PC-9 (cell line): ENCODE measurements around the gene FBXL13. TPM values are rescaled to one million over a fixed set of nuclear protein-coding genes. Genes with fewer than 3 reads are reported as not detected.
"Not testable (repeated sequence)": the region's sequence is repeated elsewhere in the genome, so short reads cannot be mapped to it uniquely, and the experiment has no call there.

Experiments
- BruUV-seq: library from RNA; stranded (reverse); fragments of 400-500 nt; replicated peaks from 2 replicates; lab custom pipeline; 2021; lab: Mats Ljungman, UMichigan
- CTCF ChIA-PET: fragments of 300-600 bp; sonication (Branson Sonifier 250); formaldehyde crosslinking; loops from one replicate; lab custom pipeline; 2022; ENCODE audit warnings: antibody characterized with exemption; lab: Charles Lee
- POLR2A ChIA-PET: fragments of 300-600 bp; sonication (Branson Sonifier 250); formaldehyde crosslinking; loops from one replicate; lab custom pipeline; 2022; ENCODE audit warnings: antibody characterized with exemption; ENCODE audit not compliant: unreplicated experiment; lab: Charles Lee
- DNase-seq, 2 experiments: peaks; one replicate each; pipeline versions ENCODE4 v3.0.0 to v3.0.0-alpha.2; 2015 to 2022; ENCODE audit warnings: mixed read lengths in 1 of 2
- H2AFZ ChIP-seq: fragments of 200-600 bp; sonication (generic); 2 replicates; pipeline ENCODE4 v1.8.1; 2017; ENCODE audit warnings: antibody characterized with exemption
- H3F3A ChIP-seq: fragments of 200-600 bp; sonication (generic); 2 replicates; pipeline ENCODE4 v1.8.1; 2017; ENCODE audit warnings: antibody characterized with exemption, mild to moderate bottlenecking, low read depth; ENCODE audit not compliant: insufficient read depth
- H3K27ac ChIP-seq: fragments of 200-600 bp; sonication (generic); 2 replicates; pipeline ENCODE4 v1.6.1; 2016; ENCODE audit warnings: mixed run types
- H3K27me3 ChIP-seq: fragments of 200-600 bp; sonication (generic); 2 replicates; pipeline ENCODE4 v1.6.1; 2016; ENCODE audit warnings: low read depth, mixed run types; ENCODE audit not compliant: insufficient read depth
- H3K36me3 ChIP-seq: fragments of 200-600 bp; sonication (generic); 2 replicates; pipeline ENCODE4 v1.6.1; 2016; ENCODE audit warnings: low read depth, mixed run types
- H3K4me1 ChIP-seq: fragments of 200-600 bp; sonication (generic); replicated peaks from 2 replicates; pipeline ENCODE4 v1.6.1; 2016; ENCODE audit warnings: mixed run types; ENCODE audit not compliant: insufficient read depth
- H3K4me2 ChIP-seq: fragments of 200-600 bp; sonication (generic); 2 replicates; pipeline ENCODE4 v1.6.1; 2017; ENCODE audit warnings: mixed run types
- H3K4me3 ChIP-seq: fragments of 200-600 bp; sonication (generic); 2 replicates; pipeline ENCODE4 v1.6.1; 2016; ENCODE audit warnings: mixed run types
- H3K79me2 ChIP-seq: fragments of 200-600 bp; sonication (generic); 2 replicates; pipeline ENCODE4 v1.6.1; 2017; ENCODE audit warnings: low read depth, mixed run types
- H3K9me2 ChIP-seq: fragments of 200-600 bp; sonication (generic); 2 replicates; pipeline ENCODE4 v1.8.1; 2017; ENCODE audit warnings: mild to moderate bottlenecking; ENCODE audit not compliant: insufficient read depth
- H3K9me3 ChIP-seq: fragments of 200-600 bp; sonication (generic); 2 replicates; pipeline ENCODE4 v1.8.1; 2016; ENCODE audit warnings: low read depth; ENCODE audit not compliant: insufficient read depth
- H4K20me1 ChIP-seq: fragments of 200-600 bp; sonication (generic); 2 replicates; pipeline ENCODE4 v1.8.1; 2017; ENCODE audit not compliant: insufficient read depth
- EZH2 ChIP-seq: fragments of 200-600 bp; sonication (generic); IDR thresholded peaks from 2 replicates; pipeline ENCODE4 v1.8.0; 2017; ENCODE audit warnings: antibody characterized with exemption, low read depth
- intact Hi-C: fragments of 100-400 bp; cut with micrococcal nuclease; formaldehyde crosslinking; loops from one replicate; pipeline ENCODE4 v1.10.0; 2022; ENCODE audit not compliant: unreplicated experiment
- total RNA-seq: library from RNA; stranded (reverse); gene quantifications from 2 replicates; pipeline ENCODE4 v1.2.3, GENCODE V29; 2021
- TF ChIP-seq, protein P1 (sequence below): fragments of 200-600 bp; sonication (generic); conservative IDR thresholded peaks from 2 replicates; pipeline ENCODE4 v1.6.1; 2017; ENCODE audit warnings: mixed run types, antibody characterized with exemption, mild to moderate bottlenecking, moderate library complexity

Gene FBXL13
- total RNA-seq, 1 experiment from 2014 or later, result 19.4 TPM

DNA sequence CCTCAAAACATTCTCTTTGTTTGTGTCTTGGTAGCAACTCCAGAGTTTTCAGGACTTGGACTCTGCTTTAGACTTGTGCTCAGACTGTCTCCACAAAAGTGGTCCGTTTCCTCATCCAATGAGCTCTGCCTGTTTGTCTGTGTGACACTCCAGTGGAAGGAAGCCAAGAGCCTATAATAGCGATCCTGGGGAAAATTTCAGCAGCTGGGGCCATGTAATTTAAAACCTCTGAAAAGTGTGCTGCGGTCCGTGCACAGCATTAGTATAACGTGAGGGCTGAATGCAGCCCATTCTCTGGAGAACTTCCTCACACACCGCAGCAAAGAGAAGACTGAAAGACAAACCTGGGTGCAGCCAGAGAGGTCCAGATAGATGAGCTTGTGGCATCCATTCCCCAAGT, 161.9 kb downstream of the FBXL13 start, which contains the start of gene LRRC17:
Gene LRRC17, plus strand, starts transcription at position 259 of the 400 bp plus-strand sequence. CDS start 20,914 bp downstream, outside the sequence.
- intact Hi-C loops, result no loop called here
- BruUV-seq, result no TSS peak
- Histone ChIP-seq H3K9me2 (no peaks in the 10 kb centered on the region), H3K27me3 (no peaks in the 10 kb centered on the region), H3F3A (no peaks in the 10 kb centered on the region), H4K20me1 (no peaks in the 10 kb centered on the region), H3K4me1 (peaks cover 7% of the 10 kb centered on the region), H3K27ac (no peak within 1 kb of the TSS), H3K4me3 (no peak within 1 kb of the TSS), H3K9me3 (no peaks in the 10 kb centered on the region; the same call in 1 of the 2 replicates), H3K79me2 (no peaks in the 10 kb centered on the region), H3K36me3 (no peaks in the 10 kb centered on the region), H3K4me2 (no peak within 1 kb of the TSS), H2AFZ (no peak within 1 kb of the TSS)
- TF ChIP-seq, protein P1, sequence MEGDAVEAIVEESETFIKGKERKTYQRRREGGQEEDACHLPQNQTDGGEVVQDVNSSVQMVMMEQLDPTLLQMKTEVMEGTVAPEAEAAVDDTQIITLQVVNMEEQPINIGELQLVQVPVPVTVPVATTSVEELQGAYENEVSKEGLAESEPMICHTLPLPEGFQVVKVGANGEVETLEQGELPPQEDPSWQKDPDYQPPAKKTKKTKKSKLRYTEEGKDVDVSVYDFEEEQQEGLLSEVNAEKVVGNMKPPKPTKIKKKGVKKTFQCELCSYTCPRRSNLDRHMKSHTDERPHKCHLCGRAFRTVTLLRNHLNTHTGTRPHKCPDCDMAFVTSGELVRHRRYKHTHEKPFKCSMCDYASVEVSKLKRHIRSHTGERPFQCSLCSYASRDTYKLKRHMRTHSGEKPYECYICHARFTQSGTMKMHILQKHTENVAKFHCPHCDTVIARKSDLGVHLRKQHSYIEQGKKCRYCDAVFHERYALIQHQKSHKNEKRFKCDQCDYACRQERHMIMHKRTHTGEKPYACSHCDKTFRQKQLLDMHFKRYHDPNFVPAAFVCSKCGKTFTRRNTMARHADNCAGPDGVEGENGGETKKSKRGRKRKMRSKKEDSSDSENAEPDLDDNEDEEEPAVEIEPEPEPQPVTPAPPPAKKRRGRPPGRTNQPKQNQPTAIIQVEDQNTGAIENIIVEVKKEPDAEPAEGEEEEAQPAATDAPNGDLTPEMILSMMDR, result no peak
- no peak for TF ChIP-seq EZH2
- no peak for DNase-seq
- ChIA-PET POLR2A (no interaction called here), CTCF (no interaction called here)

GRCh38 chr7:102908676-102909075, 165.9 kb downstream of the FBXL13 start:
- no TSS peak for BruUV-seq
- intact Hi-C loops, result no loop called here

DNA sequence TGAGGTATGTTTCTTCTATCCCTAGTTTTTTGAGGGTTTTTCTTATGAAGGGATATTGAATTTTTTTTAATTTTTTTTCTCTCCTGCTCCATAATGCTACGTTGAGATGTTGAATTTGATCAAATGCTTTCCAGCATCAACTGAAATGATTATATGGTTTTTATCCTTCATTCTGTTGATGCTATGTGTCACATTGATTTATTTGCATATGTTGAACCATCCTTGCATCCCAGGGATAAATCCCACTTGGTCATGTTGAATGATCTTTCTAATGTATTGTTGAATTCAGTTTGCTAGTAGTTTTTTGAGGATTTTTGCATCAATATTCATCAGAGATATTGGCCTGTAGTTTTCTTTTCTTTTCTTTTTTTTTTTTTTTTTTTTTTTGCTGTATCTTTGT, 171.0 kb downstream of the FBXL13 start:
- H3K36me3 ChIP-seq, H4K20me1 ChIP-seq, H3K27ac ChIP-seq, H3K4me3 ChIP-seq, intact Hi-C loops, H3F3A ChIP-seq, H3K9me3 ChIP-seq, H3K27me3 ChIP-seq, BruUV-seq, H3K4me1 ChIP-seq, DNase-seq, H3K79me2 ChIP-seq, H3K9me2 ChIP-seq, CTCF ChIA-PET, H2AFZ ChIP-seq, H3K4me2 ChIP-seq: not testable (repeated sequence)
- POLR2A ChIA-PET, result interaction anchor here (0.6 kb wide), 1 partner anchor 92 kb away, joined by 3 read pairs; no protein-coding TSS in a partner anchor

More at GRCh38 chr7:102908676-102909075, 165.9 kb downstream of the FBXL13 start:
- Histone ChIP-seq H2AFZ (no peak overlapping the region), H3K79me2 (no peaks in the 10 kb centered on the region), H4K20me1 (no peaks in the 10 kb centered on the region), H3K36me3 (no peaks in the 10 kb centered on the region), H3K4me1 (no peaks in the 10 kb centered on the region), H3K9me2 (no peaks in the 10 kb centered on the region), H3K27ac (no peak overlapping the region), H3K4me3 (no peak overlapping the region), H3F3A (no peaks in the 10 kb centered on the region), H3K9me3 (no peaks in the 10 kb centered on the region; the same call in 1 of the 2 replicates), H3K27me3 (no peaks in the 10 kb centered on the region), H3K4me2 (no peak overlapping the region)
- TF ChIP-seq, protein P1, result no peak
- TF ChIP-seq EZH2, result no peak
- POLR2A ChIA-PET, result no interaction called here
- no peak for DNase-seq
- CTCF ChIA-PET, result no interaction called here

- H2AFZ ChIP-seq, result not testable (repeated sequence)
Measured at GRCh38 chr7:102902052-102902451, 172.5 kb downstream of the FBXL13 start.

More at GRCh38 chr7:102902052-102902451, 172.5 kb downstream of the FBXL13 start:
- intact Hi-C loops, H3K9me3 ChIP-seq, H3K79me2 ChIP-seq, H3K27me3 ChIP-seq, H3K4me1 ChIP-seq, H4K20me1 ChIP-seq, H3K27ac ChIP-seq, H3F3A ChIP-seq, DNase-seq, POLR2A ChIA-PET, H3K4me3 ChIP-seq, H3K36me3 ChIP-seq, H3K4me2 ChIP-seq, BruUV-seq, H3K9me2 ChIP-seq: not testable (repeated sequence)
- CTCF ChIA-PET, result interaction anchor here (0.6 kb wide), 1 partner anchor 503 kb away, joined by 3 read pairs; no protein-coding TSS in a partner anchor
